Measurements from ENCODE around the gene CDK7. TPM values are rescaled to one million over a fixed set of nuclear protein-coding genes. Genes with fewer than 3 reads are reported as not detected.

CDK7 gene
- total RNA-seq, 1 experiment from 2014 or later = 36.2 TPM

GRCh38 chr5:69288688-69289087 is 54.0 kb downstream of the CDK7 start:
- DNase-seq (ENCODE audit: low spot score) = no peak

DNA sequence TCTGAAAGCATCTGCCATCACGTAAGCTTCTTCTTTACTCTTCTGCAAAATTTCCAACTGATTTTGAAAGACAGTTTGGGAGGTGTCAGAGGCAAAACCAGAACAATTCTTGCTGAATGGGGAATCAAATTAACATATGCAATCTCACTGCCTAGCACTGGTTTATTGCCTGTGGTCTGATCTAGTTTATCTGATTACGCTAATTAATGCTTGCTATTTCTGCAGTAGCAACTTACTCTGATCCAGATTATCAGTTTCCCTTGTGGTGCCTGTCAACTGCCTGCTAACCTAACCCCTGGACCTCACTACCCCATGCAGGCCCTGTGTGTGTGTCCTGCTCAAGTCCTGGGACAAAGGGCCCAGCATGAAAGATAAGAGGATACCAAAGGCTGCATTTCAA is 57.6 kb downstream of the CDK7 start:
- no peak for DNase-seq (ENCODE audit: low spot score)

DNA sequence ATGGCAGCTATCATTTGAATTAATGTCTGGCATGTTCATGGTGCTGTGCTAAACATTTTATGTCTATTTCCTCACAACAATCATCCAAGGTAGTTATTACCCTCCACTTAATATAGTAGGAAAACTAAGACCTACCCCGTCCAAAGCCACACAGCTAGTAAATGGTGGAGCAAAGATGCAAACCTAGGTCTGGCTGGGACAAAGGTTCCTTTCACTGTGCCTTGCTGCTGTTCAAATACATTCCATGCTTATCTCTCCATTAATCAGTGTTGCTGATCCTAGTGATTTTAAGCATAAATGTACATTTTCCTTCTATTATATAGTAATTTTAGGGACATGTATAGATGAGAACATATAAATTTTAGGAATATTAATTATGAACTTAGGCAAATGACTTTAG is 59.2 kb downstream of the CDK7 start:
- DNase-seq (ENCODE audit: low spot score) = peak; percentile 37

GRCh38 chr5:69295088-69295754 is 60.5 kb downstream of the CDK7 start:
- DNase-seq (ENCODE audit: low spot score) = no peak

DNA sequence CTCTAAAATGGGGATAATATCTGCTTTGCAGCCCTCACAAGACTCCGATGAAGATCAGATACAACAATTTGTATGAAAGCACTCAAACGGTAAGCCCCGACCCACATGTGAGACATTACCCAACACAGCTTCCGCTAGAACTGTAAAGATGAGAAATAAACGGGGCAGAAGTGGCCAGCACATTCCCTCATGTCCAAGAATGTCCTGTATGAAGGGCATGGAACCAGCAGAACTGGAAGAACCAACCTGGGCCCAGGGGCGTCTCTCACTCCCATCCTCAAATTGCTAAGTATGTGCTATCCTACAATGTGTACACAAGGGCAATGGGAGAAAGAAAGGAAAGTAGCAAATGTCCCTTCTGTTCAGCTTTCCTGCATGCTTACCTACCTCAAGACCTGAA is 64.9 kb downstream of the CDK7 start:
- DNase-seq (ENCODE audit: low spot score) = no peak

DNA sequence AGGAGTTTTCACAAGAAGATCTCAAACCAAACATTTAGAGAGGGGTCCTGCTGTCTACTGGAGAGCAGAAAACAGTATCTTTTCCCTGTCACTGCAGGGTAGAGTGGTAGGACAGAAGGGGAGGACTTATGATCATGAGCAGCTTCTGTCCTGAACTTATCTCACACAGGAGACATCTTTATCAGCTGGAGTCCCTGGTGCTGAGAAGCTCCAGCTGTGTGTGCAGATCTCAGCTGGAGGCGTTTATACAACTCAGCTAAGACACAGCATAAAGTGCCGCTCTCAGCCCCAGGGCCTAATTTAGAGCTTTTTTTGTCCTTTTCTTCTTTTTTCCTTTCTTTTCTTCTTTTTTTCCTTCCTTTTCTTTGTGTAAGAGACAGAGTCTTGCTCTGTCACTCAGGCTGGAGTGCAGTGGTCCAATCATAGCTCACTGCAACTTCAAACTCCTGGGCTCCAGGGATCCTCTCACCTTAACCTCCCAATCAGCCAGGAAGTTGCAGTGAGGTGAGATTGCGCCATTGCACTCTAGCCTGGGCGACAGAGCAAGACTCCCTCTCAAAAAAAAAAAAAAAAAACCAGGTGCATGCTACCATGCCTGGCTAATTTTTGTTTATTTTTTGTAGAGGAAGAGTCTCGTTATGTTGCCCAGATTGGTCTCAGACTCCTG is 66.0 kb downstream of the CDK7 start:
- DNase-seq (ENCODE audit: low spot score) = no peak

DNA sequence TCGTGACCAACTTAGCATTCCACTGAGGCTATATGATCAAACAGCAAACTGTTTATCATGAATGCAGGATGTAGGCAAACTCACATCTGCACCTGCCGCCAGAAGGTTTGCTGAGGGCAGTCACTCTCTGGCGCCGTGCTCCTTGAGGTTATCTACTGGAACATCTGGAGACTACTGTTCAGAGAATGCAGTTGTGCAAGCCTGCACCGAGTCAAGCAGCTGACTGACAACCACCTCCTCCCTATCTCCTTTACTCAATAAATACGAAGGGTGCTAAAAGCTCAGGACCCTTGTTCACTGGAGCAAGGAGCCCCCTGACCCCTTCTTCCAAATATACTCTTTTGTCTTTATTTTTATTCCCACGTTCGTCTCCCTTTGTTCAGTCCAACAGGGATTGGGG is 70.8 kb downstream of the CDK7 start:
- no peak for DNase-seq (ENCODE audit: low spot score)

- DNase-seq (ENCODE audit: low spot score) = no peak
These were observed 73.4 kb downstream of the CDK7 start for GRCh38 chr5:69308046-69308553.

- no peak for DNase-seq (ENCODE audit: low spot score)
These were observed 74.7 kb downstream of the CDK7 start for GRCh38 chr5:69309380-69309779.

DNA sequence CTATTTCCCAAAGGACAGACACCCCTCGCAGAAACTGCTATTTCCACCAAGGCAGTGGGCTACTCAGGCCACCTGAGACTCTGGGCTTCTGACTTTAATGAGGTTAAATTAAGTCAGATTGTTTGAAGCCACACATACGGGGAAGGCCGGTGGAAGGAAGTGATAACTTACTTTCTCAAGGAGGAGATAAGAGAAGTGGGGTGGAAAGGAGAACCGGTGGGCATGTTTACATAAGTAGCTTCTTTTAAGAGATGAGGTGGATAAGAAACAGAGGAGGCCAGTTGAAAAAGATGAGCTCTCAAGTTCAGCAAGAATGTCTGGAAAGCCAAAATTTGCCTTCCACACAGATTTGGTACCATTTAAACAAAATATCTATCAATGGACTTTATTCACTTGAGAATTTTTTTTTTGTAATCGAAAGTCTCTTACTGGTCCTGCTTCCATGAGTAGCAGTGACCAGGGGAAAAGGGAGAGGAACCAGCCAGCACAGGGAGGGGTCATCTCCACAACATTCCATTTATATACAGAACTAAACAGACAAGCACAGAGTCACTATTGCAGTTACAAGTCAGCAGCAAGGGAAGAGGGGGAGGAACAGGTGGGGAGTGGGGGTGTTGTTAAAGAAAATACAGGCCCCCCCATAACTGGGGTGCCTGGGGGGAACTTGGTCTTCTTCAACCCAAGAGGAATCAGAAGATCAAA is 77.9 kb downstream of the CDK7 start:
- DNase-seq (ENCODE audit: low spot score) = no peak

DNA sequence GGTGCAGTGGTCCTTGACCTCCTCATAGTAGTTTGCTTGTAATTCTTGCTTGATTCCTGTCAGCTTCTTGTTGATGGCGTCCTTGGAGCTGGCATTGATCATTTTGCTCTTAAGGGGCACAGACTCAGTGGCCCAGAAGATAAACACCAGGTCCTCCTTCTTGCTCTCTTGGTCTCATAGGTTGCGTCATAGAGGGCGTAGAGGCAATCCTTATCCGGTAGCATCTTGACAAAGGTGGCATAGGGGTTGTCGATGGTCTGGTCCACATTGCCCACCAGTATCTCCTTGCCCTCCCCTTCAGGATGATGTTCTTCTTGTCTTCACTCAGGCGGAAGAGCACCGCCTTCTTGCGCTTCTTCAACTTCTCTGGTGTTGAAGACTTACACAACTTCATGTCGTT is 78.7 kb downstream of the CDK7 start:
- no peak for DNase-seq (ENCODE audit: low spot score)

GRCh38 chr5:69315972-69316371 is 81.3 kb downstream of the CDK7 start:
- DNase-seq (ENCODE audit: low spot score) = no peak

- no peak for DNase-seq (ENCODE audit: low spot score)
These were observed 82.7 kb downstream of the CDK7 start for GRCh38 chr5:69317391-69317790.

DNA sequence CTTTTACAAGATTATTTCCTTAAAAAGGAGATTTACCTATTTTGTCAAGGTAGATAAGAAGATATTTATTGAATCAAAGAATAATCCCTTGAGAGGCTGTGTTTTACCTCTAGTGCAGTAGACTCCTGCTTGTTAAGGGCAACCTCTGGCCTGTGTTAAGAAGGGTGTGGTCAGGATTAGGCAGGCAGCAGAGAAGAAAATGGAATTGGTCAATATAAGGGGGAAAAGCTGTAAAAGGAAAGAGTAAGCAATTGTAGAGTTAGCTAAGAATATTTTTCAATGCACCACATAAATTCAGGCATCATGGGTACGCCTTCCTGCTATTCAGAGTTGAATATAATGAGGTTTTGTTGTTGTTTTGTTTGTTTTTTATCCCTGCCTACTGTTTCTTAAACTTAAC is 91.7 kb downstream of the CDK7 start:
- DNase-seq (ENCODE audit: low spot score) = no peak

Other genes with a start within 250 kb of the CDK7 start
- gene SLC30A5, start 140.9 kb upstream of the CDK7 start, total RNA-seq (2014; rRNA removed; shearing (Covaris generic)) = 48.8 and 66.2 TPM in 2 replicates
- 135 and 148 TPM in 2 replicates for gene CCNB1, start 67.7 kb upstream of the CDK7 start, total RNA-seq (2014; rRNA removed; shearing (Covaris generic))
- gene CENPH, start 45.3 kb upstream of the CDK7 start, total RNA-seq (2014; rRNA removed; shearing (Covaris generic)) = 50.7 and 69.3 TPM in 2 replicates
- gene CCDC125, start 97.9 kb downstream of the CDK7 start, total RNA-seq (2014; rRNA removed; shearing (Covaris generic)) = 3.4 and 3.7 TPM in 2 replicates
- gene AK6, start 134.6 kb downstream of the CDK7 start, total RNA-seq (2014; rRNA removed; shearing (Covaris generic)) = 23.7 and 23.8 TPM in 2 replicates
- 77.5 and 82.6 TPM in 2 replicates for gene TAF9, start 134.6 kb downstream of the CDK7 start, total RNA-seq (2014; rRNA removed; shearing (Covaris generic))
- 7.2 and 14.9 TPM in 2 replicates for gene RAD17, start 134.9 kb downstream of the CDK7 start, total RNA-seq (2014; rRNA removed; shearing (Covaris generic))
- gene MARVELD2, start 180.2 kb downstream of the CDK7 start, total RNA-seq (2014; rRNA removed; shearing (Covaris generic)) = 21.8 and 26.7 TPM in 2 replicates